ENCODE data around the gene PNCK.

- TF ChIP-seq EZH2phosphoT487 (IDR thresholded peaks at IDR 0.05; ENCODE audit: insufficient read depth, low read depth) (no peak), EZH2 (IDR thresholded peaks at IDR 0.05; ENCODE audit: insufficient read depth, poor library complexity, severe bottlenecking) (no peak)
Observed at GRCh38 chrX:153649178-153649914, 24.3 kb downstream of the PNCK start.
